SU-DHL-6 (cell line): ENCODE data around the gene IGSF1.

ENCODE experiments used
- H2AFZ ChIP-seq: fragments of 200-600 bp; sonication (generic); 2 replicates; pipeline ENCODE4 v1.6.1; 2014; ENCODE audit warnings: low read depth, mild to moderate bottlenecking, moderate library complexity, mixed read lengths, antibody characterized with exemption, low read length; ENCODE audit not compliant: severe bottlenecking
- H3F3A ChIP-seq: fragments of 200-600 bp; shearing (Covaris generic); 2 replicates; pipeline ENCODE4 v1.6.0; 2016; ENCODE audit warnings: antibody characterized with exemption, mild to moderate bottlenecking; ENCODE audit not compliant: insufficient read depth
- H3K27ac ChIP-seq: fragments of 200-600 bp; sonication (generic); 2 replicates; pipeline ENCODE4 v1.5.1; 2016; ENCODE audit warnings: low read depth, mild to moderate bottlenecking, low read length, moderate library complexity, mixed read lengths
- H3K27me3 ChIP-seq: fragments of 200-600 bp; sonication (generic), shearing (Covaris generic); 2 replicates; pipeline ENCODE4 v1.6.0; 2014; ENCODE audit warnings: mild to moderate bottlenecking, low read length
- H3K36me3 ChIP-seq: fragments of 200-600 bp; sonication (generic); 2 replicates; pipeline ENCODE4 v1.6.1; 2014; ENCODE audit warnings: mild to moderate bottlenecking, low read length, mixed read lengths
- H3K4me2 ChIP-seq: fragments of 300-600, 200-600 bp; shearing (Covaris generic), sonication (generic); 2 replicates; pipeline ENCODE4 v1.6.0; 2014; ENCODE audit warnings: low read length, low read depth, mild to moderate bottlenecking; ENCODE audit not compliant: poor library complexity, severe bottlenecking
- H3K4me3 ChIP-seq: fragments of 200-600 bp; sonication (generic); 2 replicates; pipeline ENCODE4 v1.5.1; 2014; ENCODE audit warnings: antibody characterized with exemption, low read length, mild to moderate bottlenecking, mixed read lengths; ENCODE audit not compliant: insufficient read depth, poor library complexity, severe bottlenecking
- H3K79me2 ChIP-seq: fragments of 200-600 bp; sonication (generic); 2 replicates; pipeline ENCODE4 v1.6.1; 2014; ENCODE audit warnings: mild to moderate bottlenecking, low read length, moderate library complexity; ENCODE audit not compliant: insufficient read depth
- H3K9ac ChIP-seq: fragments of 200-600 bp; sonication (generic); 2 replicates; pipeline ENCODE4 v1.7.0; 2014; ENCODE audit warnings: mild to moderate bottlenecking, low read length
- H3K9me2 ChIP-seq: fragments of 200-600 bp; sonication (generic); replicated peaks from 2 replicates; pipeline ENCODE4 v1.6.1; 2014; ENCODE audit warnings: low read length; ENCODE audit not compliant: insufficient read depth
- H3K9me3 ChIP-seq: fragments of 200-600 bp; sonication (generic); 2 replicates; pipeline ENCODE4 v1.6.1; 2014; ENCODE audit warnings: low read length, mixed read lengths; ENCODE audit not compliant: insufficient read depth
- H4K20me1 ChIP-seq: fragments of 200-600 bp; sonication (generic); 2 replicates; pipeline ENCODE4 v1.6.1; 2014; ENCODE audit warnings: low read depth, mild to moderate bottlenecking, antibody characterized with exemption, low read length, moderate library complexity, mixed read lengths
- CTCF ChIP-seq: fragments of 200-600 bp; sonication (generic); IDR thresholded peaks from one replicate; pipeline ENCODE4 v1.5.1; 2017; ENCODE audit warnings: antibody characterized with exemption, mild to moderate bottlenecking, low read length, moderate library complexity; ENCODE audit not compliant: insufficient read depth, poor library complexity, severe bottlenecking
- EZH2phosphoT487 ChIP-seq: fragments of 200-600 bp; sonication (generic), shearing (Covaris generic); conservative IDR thresholded peaks from 2 replicates; pipeline ENCODE4 v1.6.1; 2018; ENCODE audit warnings: mild to moderate bottlenecking, antibody characterized with exemption, low read length, moderate library complexity, mixed read lengths

Gene IGSF1

GRCh38 chrX:131288738-131289511 lies at the start of gene IGSF1:
TSS of gene IGSF1 (minus strand) at chrX:131289306. CDS start at chrX:131286674, 2,632 bp downstream.
- H4K20me1 ChIP-seq: no peaks in the 10 kb centered on the region
- TF ChIP-seq EZH2phosphoT487 (no peak), CTCF (no peak)
- H3K9ac ChIP-seq: no peak within 1 kb of the TSS
- no peaks in the 10 kb centered on the region for H3K36me3 ChIP-seq
- no peak within 1 kb of the TSS for H3K27ac ChIP-seq
- H3K9me2 ChIP-seq: no peaks in the 10 kb centered on the region
- H3K79me2 ChIP-seq: no peaks in the 10 kb centered on the region
- no peaks in the 10 kb centered on the region for H3F3A ChIP-seq
- H3K4me3 ChIP-seq: no peak within 1 kb of the TSS
- no peaks in the 10 kb centered on the region for H3K9me3 ChIP-seq
- no peaks in the 10 kb centered on the region for H3K27me3 ChIP-seq
- H2AFZ ChIP-seq: no peak within 1 kb of the TSS
- no peak within 1 kb of the TSS for H3K4me2 ChIP-seq

GRCh38 chrX:131332331-131332730 lies 43.2 kb upstream of the IGSF1 start:
- Histone ChIP-seq H3K27ac (no peak overlapping the region), H3K9me2 (no peaks in the 10 kb centered on the region), H3K36me3 (no peaks in the 10 kb centered on the region), H3F3A (no peaks in the 10 kb centered on the region), H3K4me2 (no peak overlapping the region), H4K20me1 (no peaks in the 10 kb centered on the region), H3K9ac (no peak overlapping the region), H3K9me3 (no peaks in the 10 kb centered on the region), H2AFZ (no peak overlapping the region), H3K79me2 (no peaks in the 10 kb centered on the region), H3K4me3 (no peak overlapping the region), H3K27me3 (no peaks in the 10 kb centered on the region)
- TF ChIP-seq EZH2phosphoT487 (no peak), CTCF (no peak)

- Histone ChIP-seq H3K9me2 (no peaks in the 10 kb centered on the region), H3K27ac (no peak overlapping the region), H3K4me3 (no peak overlapping the region), H3K36me3 (no peaks in the 10 kb centered on the region), H3F3A (no peaks in the 10 kb centered on the region), H4K20me1 (no peaks in the 10 kb centered on the region), H3K9ac (no peak overlapping the region), H2AFZ (no peak overlapping the region), H3K9me3 (no peaks in the 10 kb centered on the region), H3K79me2 (no peaks in the 10 kb centered on the region), H3K27me3 (no peaks in the 10 kb centered on the region), H3K4me2 (no peak overlapping the region)
- no peak for TF ChIP-seq EZH2phosphoT487
- TF ChIP-seq CTCF: no peak
Observed at GRCh38 chrX:131331152-131331551, 42.0 kb upstream of the IGSF1 start.
